ENCODE measurements around the gene EDIL3.

DNA sequence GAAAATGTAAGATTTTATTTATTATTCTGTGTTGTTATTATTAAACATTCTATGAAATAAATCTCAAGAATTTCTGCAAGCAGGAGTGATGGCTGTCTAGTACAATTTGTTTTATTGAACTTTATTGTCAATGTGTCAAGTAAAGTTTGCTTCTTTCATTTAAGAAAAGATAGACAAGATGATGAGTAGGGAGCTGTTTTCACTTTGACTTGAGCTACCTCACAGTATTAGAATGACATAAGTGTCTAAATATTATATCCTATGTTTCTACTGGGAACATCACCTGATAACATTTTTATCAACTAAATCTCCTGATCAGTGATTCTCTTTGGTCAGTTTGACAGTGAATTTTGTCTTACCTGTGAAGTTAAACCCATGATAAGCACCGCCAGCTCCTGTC lies 12.7 kb upstream of the EDIL3 start:
- TF ChIP-seq, protein P1, sequence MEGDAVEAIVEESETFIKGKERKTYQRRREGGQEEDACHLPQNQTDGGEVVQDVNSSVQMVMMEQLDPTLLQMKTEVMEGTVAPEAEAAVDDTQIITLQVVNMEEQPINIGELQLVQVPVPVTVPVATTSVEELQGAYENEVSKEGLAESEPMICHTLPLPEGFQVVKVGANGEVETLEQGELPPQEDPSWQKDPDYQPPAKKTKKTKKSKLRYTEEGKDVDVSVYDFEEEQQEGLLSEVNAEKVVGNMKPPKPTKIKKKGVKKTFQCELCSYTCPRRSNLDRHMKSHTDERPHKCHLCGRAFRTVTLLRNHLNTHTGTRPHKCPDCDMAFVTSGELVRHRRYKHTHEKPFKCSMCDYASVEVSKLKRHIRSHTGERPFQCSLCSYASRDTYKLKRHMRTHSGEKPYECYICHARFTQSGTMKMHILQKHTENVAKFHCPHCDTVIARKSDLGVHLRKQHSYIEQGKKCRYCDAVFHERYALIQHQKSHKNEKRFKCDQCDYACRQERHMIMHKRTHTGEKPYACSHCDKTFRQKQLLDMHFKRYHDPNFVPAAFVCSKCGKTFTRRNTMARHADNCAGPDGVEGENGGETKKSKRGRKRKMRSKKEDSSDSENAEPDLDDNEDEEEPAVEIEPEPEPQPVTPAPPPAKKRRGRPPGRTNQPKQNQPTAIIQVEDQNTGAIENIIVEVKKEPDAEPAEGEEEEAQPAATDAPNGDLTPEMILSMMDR (IDR thresholded peaks at IDR 0.05; ENCODE audit: low read length), result no peak
- no peak for TF ChIP-seq EZH2 (IDR thresholded peaks at IDR 0.05; ENCODE audit: borderline replicate concordance, low read length)

All from OCI-LY1 (cell line).